NB4 (cell line): ENCODE results near the gene CLCN7.

Source experiments
- CTCF ChIP-seq: IDR thresholded peaks from one replicate; pipeline ENCODE4 v1.5.1; 2012; ENCODE audit warnings: low read depth, low read length
- MAX ChIP-seq: IDR thresholded peaks from 2 replicates; pipeline ENCODE4 v1.6.1; 2011; ENCODE audit warnings: low read depth, low read length
- POLR2A ChIP-seq: IDR thresholded peaks from 2 replicates; pipeline ENCODE4 v1.6.1; 2011; ENCODE audit warnings: mild to moderate bottlenecking; ENCODE audit not compliant: insufficient read length; ENCODE audit errors: extremely low read depth

GRCh38 chr16:1401061-1401757 is 73.6 kb downstream of the CLCN7 start:
- no peak for TF ChIP-seq POLR2A
- TF ChIP-seq CTCF = no peak
- TF ChIP-seq MAX = no peak
